Endothelial cell of hepatic sinusoid (primary cell): ENCODE results near the gene DYRK1A.
"Not testable (repeated sequence)": the region's sequence is repeated elsewhere in the genome, so short reads cannot be mapped to it uniquely, and the experiment has no call there.

Source experiments
- in situ Hi-C: cut with HindIII; loops from 2 replicates; pipeline ENCODE4 v1.10.0; 2017; ENCODE audit warnings: low sequenced_read_pairs

DYRK1A gene

DNA sequence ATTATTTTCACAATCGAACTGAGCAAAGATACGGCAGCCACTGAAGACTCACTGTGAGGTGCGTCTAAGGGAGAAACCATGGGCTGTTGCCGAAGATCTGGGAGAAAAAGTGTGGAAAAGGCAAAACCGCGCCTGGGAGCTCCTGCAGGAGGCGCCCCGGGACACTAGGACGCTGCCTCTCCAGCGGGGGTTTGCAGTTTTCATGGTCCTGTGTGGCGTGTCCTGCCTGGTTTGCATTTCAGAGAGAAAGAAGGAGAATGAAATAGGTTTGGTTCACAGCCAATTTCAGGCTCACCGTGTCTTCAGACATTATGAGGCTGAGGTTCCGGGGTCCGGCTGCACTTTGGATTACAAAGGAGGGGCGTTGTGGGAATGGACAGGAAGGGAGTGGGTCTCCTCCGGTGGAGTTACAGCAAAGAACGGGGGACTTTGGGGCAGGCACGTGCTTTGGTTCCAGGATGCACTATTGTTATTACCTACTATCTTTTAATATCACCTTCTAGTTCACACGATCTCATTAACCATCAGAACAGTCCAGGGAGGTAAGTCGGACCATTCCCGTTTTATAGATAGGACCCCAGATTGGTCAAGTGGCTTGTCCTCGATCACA, 179.8 kb downstream of the DYRK1A start:
- in situ Hi-C loops, result no loop called here

DNA sequence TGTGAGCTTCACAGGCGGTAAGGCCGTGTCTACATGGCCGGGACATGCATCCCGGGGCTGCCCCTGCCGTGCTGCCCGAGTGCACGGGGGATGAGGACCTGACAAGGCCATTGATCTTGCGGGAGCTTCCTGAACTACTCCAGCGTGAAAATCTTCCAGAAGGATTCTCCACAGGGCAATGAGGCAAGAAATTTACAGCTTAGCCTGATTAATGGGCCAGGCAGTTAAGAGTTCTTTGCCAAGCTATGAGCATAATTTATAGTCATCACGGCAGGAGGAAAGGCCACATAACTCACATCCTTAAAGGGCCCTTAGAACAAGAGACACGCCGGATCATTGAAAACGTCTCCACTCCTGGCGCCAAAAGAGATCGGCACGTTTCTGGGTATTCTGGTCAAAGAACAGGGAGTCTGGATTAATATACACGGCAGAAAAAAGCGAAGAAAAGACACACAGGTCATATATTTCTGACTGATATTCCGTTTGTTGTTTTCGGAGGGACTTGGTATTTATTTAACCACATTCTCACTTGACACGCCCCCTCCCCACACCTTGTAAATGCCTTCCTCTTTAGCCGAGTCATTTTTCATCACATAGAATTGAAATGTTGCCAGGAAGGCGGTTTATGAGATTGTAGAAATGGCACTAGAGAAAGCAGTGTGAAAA, 180.5 kb downstream of the DYRK1A start:
- in situ Hi-C loops, result no loop called here

DNA sequence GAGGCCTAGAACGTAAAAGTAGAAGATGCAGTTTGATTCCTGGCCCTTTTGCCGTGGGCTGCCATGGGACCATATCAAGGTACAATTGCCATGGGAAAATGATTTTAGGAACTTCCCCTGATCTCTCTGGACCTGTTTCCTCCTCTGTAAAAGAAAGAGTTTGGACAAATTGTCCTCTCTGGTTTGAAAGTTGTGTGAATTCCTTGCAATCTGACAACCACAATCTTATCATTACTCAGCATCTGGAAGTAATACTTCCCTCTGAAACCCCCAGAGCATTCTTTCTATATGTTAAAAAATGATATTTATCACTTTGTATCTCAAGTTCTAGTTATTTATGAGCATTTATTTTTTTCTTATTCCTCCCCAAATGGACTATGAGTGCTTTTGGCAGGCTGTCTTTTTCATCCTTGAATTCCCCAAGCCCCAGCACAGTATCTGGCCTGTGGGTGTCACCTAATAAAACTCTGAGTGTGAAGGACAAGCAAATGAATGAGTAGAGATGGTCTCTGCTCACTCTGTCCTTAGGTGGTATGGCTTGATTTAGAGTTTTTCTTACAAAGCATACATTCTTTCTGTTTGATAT, 181.1 kb downstream of the DYRK1A start:
- in situ Hi-C loops, result no loop called here

DNA sequence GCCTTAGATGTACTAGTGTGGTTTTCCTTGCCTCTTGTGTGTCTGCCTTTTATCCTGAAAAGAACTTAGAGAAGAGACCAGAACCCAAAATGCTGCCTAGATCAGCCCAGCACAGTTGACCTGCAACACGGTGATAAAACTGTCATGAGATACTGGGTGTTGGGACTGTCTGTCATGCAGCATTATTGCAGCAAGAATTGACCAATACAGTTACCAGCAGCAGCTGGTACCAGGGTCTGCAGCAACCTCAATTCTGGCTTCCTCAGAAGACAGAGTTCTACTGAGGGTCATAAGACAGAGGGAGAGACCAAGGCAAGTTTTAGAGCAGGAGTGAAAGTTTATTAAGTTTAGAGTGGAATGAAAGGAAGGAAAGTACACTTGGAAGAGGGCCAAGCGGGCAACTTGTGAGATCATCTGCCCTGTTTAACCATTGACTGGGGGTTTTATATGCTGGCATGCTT, 182.0 kb downstream of the DYRK1A start:
- in situ Hi-C loops, result no loop called here

DNA sequence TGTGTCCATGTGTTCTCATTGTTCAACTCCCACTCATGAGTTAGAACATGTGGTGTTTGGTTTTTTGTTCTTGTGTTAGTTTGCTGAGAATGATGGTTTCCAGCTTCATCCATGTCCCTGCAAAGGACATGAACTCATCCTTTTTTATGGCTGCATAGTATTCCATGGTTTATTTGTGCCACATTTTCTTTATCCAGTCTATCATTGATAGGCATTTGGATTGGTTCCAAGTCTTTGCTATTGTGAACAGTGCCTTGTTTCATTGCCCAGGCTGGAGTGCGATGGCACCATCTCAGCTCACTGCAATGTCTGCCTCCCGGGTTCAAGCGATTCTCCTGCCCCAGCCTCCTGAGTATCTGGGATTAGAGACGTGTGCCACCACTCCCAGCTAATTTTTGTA, 183.2 kb downstream of the DYRK1A start:
- in situ Hi-C loops, result not testable (repeated sequence)

DNA sequence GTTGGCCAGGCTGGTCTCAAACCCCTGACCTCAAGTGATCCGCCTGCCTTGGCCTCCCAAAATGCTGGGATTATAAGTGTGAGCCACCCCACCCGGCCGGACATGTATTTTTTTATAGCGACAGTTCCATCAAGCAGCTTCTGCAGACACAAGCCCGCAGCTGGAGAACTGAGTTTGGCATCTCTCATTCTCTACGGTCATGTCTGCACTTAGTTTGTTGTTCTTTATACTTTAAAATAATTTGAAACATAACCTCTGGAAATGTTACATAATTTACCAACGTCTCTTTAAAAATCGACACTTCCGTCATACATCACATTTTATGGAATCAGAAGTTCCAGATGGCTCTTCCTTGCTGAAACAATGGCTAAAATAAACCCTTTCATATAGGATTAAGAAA, 183.6 kb downstream of the DYRK1A start:
- in situ Hi-C loops, result no loop called here

DNA sequence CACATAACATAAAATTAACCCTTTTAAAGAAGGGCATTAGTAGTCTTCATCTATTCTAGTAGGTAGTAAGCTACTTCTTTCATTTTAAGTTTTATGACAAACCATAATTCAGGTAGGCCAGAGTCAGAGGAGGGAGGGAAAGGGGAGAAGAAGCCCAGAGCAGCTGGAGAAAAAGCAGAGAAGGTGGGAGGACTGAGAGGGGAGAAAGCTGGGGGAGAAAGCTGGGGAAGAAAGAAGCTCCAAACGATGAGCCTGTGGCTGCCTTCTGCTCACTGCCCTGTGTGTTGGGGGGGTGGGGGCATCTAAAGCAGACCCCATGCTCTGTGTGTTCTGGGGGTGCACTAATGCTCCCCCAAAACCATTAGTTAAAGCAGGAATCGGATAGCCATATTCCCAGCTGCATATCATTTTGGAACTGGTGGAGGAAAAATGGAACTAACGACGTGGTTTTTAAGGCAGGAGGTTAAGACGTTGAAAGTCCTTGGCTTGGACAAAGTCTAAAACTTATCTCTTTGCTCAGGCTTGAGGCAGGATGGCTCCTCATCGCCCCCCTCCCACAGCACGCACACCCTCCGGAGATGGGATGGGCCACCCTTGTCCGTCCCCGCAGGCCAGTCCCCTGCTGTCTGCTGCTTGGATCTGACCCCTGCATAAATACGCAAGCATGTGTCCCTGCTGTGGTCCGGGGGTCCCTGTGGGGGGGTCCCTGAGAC, 184.2 kb downstream of the DYRK1A start:
- in situ Hi-C loops, result no loop called here

DNA sequence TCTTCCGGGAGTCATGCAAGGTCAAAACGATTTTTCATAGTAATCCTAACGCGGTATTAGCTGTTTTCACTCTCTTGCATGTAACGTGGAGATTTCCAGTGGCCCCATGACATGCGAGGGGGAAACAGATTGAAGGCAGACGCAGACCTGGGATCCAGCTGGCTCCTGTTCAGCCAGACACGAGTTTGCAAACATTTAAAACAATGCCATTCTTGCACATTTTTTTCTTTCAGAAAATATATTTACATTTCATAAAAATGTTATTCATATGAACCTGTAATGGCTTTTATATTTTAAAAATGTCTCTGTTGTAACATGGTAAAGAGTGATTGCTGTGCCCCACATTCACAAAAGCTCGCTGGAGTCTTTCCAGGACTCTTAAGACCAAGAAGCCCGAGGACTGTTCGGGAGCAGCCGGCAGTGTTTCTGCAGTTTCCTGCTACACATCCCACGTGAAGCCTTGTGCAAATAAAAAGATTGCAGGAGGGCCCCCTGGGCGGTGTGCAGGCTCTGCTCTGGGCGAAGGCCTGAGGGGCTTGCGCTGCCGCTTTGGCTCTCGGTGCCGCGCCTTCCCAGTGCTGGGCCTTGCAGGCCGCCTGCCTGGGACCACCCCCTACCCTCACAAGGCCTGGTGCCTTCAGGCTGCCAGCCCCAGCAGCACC, 184.9 kb downstream of the DYRK1A start:
- in situ Hi-C loops, result no loop called here

DNA sequence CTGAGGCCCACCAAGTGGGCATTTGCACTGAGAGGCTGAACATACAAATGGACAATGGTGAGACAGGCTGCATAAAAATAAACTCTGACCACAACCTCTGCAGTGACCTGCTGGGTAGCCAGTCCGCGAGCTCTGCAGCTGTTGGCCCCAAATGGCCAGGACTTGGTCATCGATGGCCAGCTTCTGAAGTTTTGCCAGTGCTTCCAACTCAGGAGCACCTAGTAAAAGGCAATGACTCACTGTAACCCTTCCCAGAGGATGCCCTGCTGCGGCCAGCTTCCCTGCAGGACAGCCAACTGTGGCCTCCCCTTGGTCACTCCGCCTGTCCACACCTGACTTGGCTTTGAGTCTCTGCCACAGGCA, 185.4 kb downstream of the DYRK1A start:
- in situ Hi-C loops, result no loop called here

DNA sequence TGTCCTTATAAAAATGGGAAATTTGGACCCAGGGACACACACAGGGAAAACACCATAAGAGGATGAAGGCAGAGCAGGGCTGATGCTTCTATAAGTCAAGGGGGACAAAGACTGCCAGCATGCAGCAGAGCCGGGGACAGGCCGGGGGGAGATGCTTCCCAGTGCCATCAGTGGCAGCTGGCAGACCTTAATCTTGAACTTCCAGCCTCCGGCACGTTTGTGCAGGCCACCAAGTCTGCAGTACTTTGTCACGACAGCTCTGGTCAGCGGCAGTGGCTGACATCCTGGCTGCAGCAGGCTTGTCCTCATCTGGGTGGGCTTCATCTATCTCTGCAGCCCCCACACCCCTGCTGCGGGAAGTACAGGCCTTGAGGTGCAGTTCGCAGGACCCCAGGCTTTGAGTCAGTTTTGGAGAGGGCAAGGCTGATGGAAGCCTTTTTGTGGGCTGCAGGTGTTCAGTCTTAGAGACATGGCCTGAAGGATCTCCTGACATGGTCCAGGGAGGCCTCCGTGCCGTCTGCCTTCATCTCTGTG, 186.0 kb downstream of the DYRK1A start:
- in situ Hi-C loops, result no loop called here

DNA sequence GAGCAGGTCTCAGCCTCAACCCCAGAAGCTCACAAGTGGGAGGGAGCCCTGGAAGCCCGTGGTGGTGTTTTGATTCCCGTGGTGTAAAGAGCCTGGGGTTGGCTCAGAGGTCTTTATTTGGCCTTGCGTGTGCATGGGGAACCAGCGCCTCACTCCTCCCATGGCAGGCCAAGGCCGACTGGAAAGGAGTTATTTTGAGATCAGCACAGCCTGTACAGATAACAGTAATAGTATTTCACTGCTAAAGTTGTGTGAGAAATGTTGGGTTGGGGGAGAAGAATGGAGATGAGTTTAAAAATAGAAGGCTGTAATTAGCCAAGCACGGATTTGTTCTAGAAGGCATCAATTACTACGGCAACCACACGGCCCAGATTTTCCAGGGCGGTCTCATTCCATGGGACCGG, 186.5 kb downstream of the DYRK1A start:
- in situ Hi-C loops, result no loop called here

DNA sequence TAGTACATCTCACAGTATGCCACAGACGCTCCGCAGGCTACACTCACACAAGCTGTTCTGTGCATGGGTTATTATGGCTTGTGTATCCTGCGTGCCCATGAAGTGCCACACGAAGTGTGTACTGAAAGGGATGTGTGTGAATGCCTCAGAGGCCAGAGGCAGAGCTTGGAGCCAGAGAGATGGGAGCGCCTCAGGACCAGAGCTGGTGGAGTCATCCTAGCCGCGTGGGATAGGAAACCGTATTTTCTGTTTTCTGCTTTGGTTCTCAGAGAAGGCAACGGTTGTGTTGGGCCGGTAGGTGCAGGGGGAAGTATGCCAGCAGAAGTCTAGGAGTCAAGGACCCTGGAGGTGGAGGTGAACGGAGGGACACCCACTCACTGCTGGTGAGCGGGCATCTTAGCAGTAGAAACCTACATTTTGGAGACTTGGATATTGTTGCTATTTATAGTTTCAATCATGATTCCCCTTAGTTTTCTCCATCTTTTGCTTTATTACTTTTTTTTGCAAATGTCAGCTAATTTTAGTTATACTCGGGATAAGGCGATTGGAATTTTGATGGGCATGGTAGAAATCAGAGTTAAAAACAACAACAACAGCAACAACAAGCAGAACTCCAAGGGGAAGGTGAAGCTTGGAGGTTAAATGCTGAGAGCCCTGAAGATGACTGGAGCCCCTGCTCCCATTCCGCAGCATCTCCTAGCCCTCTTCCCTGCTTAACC, 188.2 kb downstream of the DYRK1A start:
- in situ Hi-C loops, result no loop called here

DNA sequence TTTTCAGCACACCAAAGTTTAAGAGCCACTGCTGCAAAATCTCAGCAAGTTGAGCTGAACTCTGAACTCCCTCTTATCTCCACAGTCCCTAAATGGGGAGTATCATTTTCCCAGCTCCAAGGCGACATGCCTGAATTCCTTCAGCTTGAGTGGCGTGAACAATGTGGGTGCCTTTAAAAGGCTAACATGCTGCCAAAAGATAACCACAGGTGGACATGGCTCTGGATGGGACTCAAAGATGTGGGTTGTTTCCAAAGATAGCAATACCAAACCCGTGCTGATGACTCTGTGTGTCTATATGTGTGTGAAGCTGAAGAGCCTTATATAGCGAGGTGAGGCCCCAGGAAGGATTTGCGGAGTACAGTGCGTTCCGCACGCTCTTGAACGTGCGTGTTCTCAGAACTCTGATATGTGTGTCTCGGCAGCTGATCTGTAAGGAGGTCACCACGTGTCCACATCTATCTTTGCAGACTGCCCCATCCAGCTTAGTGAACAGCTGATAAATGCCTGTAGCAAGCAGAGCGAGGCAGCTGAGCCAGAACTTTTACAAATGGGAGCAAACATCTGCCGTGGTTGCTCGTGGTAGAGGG, 189.2 kb downstream of the DYRK1A start:
- in situ Hi-C loops, result no loop called here

DNA sequence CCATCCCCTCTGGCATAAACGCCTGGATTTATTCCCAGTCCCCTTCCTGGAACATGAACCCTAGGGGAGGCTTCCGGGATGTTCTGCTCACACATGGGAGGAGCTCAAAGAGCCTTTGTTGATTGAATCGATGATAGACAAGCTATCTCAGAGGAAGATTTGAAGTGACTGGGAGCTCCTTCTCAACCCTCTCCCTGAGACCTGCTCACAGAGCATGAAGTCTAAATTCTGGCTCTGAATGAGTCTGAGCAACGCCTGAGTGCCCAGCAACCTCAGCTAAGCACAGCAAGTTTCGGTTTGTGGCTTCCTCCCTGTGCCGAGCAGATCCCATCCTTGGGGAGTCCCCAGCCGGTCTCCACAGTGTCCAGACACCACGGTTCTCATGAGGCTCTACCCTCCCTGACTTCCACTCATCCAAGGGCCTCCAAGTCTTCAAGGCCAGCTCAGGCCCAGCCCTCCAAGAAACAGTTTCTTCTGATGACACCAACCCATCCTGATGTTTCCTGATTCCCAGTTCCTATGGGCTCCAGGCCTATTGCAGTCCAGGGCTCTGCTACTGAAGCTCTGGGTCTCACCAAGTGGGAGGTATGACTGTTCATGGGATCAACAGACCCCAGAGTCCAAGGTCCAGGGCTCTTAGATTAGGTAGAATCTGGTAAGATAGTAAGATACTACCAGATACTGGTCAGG, 190.8 kb downstream of the DYRK1A start:
- in situ Hi-C loops, result no loop called here

DNA sequence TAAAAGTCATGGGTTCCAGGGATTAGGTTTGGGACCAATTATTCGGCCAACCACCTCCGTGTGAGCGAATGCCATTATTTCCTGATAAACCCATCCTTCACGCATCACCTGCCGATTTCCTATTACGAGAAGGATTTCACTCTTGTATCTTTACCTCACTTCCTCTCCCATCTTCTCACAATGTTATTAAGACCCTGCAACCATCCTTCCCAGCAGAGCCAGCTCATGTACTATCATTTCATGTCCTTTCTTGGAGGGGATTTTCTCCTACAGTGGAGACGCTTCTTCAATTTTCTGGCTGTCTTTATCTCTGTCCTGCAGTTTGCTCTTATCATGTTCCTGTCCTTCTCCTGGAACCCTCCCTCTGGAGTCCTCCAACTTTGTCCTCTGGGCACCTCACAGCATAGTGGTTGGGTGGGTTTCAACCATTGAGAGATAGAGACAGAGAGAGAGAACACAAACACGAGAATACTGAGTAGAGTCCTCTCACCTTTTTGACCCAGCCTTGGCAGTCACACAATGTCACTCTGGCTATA, 192.2 kb downstream of the DYRK1A start:
- in situ Hi-C loops, result no loop called here

DNA sequence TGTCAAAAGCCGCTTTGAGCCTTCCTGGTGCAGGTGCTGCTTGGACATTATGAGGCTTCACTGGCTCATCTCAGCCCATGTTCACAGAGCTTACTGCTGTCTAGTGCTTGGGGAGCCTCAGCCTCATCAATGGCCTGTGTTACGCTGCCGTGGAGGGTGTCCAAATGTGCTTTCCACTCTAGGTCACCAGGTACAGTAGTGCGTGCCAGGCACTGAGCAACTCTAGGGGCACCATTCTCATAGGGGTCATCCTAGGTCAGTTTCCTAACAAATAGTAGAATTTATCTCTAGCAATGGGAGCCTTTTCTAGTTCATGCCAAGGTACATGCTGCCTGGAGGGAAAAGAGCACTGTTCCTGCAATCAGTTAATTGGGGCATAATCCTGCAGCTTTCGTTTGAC, 193.8 kb downstream of the DYRK1A start:
- in situ Hi-C loops, result no loop called here

DNA sequence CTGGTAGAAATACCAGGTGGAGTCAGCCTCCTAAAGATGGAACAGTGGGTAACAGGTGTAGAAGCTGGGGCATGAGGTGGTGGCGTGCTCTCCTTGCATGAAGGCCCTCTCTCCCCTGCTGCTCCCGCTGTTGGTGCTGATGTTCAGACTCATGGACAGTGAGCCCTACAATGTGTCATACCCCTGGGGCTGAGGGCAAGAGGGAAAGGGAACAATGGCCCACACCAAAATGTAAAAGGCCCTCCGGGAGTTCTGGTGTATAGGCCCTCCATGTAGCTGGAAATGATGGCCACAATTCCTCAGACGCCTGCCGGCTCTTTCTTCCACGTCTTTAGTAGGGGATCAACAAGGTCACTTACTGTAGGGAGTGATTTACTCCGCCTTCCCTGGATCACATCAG, 194.9 kb downstream of the DYRK1A start:
- in situ Hi-C loops, result no loop called here

DNA sequence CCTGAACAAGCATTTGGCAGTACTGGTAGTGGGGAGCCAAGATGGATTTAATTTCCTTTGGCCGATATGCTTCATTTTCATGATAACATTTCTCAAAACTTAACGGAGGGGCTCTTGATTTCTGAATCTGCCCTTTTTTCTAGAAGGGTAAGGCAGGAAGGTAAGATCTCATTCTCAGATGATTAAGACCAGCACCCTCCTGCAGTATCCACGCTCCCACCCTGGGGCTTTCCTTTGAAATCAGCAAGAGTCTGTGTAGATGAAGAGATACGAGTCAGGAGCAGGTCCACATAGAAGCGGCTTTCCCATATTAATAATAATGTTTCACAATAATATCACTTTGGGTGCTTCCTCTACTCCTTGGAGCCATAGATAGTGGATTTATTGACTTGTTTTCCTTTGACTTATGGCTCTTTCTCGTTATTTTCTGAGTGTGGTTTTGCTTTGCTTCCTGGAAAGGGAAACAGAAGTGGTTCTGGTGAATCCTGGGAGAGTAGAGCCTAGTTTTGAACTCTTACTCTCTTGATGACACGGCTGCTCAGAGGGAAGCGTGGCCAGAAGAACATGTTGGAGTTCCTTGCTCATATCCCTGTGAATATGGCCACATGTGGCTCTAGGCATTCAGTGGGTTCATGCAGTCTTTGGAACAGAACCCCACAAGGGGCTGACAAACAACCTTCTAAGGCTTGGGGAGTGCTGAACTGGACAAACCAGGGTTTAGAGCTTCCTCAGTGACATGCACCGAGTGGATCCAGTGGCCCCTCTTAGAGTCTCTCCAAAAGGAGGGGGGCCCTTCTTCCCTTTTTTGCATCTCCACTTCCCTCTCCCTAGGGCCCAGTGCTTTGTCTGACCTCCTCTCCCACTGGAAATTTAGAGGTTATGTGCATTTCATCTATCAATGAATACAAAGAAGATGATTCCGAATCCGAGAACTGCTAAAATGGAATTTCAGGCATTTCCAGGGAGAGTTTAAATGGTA, 195.7 kb downstream of the DYRK1A start:
- in situ Hi-C loops, result no loop called here
